GM12874 (cell line): ENCODE measurements around the gene TMEM139.

Experiments used
- TF ChIP-seq, protein P1 (sequence below): IDR thresholded peaks from 2 replicates; pipeline ENCODE4 v1.5.1; 2011; ENCODE audit warnings: low read depth, mild to moderate bottlenecking, control low read depth, low read length, moderate library complexity; ENCODE audit not compliant: insufficient read depth

Gene TMEM139

DNA sequence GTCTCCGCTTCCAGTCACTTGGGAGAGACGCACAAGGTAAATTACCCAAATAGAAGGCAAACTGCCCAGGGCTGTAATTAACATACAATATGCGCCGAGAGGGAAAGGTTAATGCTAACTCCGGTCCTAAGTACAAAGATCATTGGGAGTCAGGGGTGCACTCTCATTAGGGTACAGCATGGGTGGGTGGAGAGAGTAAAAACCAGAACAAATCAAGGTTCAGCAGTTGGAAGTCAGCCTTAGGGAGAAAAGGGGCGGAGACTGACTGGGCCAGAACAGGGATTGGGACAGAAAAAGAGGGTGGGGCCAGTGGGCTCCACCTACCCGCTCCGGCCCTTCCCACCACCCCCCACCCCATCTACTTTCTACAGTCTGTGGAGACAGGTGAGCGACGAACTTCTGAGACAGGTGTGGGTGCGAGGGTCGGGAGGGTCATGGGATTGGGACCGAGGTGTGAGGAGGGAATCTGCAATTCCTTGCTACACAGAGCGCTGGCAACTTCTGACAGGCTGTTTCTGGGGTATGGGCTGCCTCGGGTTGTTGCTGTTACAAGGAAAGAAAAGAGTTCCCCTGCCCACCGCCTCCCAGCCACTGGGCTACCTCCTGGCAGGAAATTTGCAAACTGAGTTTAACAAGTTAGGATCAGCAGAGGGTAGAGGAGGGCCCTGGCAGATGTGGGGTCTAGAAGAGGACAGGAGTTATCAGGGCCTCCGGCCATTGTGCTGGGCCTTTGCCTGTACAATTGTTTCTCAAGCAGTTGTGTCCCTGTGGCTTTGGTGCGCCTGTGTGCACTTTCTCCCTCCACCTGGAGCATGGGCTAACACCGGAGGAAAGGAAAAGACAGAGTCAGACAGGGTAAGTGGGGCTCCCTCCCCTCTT, at the start of gene TMEM139:
Gene TMEM139, plus strand, starts transcription at position 368 of the 879 bp plus-strand sequence. CDS start 1,000 bp downstream, outside the sequence.
- TF ChIP-seq, protein P1, sequence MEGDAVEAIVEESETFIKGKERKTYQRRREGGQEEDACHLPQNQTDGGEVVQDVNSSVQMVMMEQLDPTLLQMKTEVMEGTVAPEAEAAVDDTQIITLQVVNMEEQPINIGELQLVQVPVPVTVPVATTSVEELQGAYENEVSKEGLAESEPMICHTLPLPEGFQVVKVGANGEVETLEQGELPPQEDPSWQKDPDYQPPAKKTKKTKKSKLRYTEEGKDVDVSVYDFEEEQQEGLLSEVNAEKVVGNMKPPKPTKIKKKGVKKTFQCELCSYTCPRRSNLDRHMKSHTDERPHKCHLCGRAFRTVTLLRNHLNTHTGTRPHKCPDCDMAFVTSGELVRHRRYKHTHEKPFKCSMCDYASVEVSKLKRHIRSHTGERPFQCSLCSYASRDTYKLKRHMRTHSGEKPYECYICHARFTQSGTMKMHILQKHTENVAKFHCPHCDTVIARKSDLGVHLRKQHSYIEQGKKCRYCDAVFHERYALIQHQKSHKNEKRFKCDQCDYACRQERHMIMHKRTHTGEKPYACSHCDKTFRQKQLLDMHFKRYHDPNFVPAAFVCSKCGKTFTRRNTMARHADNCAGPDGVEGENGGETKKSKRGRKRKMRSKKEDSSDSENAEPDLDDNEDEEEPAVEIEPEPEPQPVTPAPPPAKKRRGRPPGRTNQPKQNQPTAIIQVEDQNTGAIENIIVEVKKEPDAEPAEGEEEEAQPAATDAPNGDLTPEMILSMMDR, result no peak

DNA sequence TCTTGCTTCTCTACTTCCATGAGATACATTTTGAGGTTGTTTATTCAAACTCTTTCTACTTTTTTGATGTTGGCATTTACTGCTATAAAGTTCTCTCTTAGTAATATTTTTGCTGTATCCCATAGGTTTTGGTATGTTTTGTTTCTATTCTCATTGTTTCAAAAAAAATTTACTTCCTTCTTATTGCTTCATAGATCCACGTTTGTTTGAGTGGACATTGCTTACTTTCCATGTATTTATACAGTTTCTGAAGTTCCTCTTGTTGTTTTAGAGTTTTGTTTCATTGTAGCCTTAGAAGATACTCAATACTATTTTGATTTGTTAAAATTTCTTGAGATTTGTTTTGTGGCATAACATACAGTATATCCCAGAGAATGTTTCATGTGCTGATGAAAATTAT, 49.2 kb upstream of the TMEM139 start:
- TF ChIP-seq, protein P1, result no peak

DNA sequence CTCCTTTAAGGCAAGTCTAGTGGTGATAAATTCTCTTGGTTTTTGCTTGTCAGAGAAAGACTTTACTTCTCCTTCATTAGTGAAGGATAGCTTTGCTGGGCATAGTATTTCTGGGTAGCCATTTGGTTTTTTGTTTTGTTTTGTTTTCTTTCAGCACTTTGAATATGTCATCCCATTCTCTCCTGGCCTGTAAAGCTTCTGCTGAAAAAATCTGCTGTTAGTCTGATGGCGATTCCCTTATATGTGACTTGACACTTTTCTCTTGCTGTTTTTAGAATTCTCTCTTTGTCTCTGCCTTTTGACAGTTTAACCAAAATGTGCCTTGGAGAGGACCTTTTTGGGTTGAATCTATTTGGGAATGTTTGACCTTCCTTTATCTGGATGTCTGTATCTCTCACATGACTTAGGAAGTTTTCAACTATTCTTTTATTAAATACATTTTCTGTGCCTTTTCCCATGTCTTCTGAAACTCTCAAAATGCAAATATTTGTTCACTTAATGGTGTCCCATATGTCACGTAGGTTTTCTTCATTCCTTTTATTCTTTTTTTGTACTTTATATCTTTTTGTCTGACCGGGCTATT, 48.3 kb upstream of the TMEM139 start:
- TF ChIP-seq, protein P1, result no peak

DNA sequence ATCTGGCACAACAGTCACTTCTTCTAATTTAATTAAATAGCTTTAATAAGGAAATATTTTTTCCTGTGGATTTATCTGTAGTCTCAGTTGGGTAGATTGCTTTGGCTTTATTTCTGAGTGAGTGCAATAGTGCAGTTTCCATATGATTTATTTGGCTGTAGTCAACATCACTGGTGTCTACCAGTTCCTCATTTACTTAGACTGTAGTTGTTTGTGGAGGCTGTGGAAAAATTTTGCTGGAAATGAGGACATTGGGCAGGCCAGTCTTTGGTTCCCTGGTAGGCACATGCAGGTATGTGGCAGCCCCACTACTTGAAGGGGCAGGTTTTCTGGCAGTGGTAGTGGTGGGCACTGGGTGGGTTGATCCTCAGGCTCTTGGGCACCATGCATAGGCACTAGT, 47.4 kb upstream of the TMEM139 start:
- TF ChIP-seq, protein P1, result no peak

DNA sequence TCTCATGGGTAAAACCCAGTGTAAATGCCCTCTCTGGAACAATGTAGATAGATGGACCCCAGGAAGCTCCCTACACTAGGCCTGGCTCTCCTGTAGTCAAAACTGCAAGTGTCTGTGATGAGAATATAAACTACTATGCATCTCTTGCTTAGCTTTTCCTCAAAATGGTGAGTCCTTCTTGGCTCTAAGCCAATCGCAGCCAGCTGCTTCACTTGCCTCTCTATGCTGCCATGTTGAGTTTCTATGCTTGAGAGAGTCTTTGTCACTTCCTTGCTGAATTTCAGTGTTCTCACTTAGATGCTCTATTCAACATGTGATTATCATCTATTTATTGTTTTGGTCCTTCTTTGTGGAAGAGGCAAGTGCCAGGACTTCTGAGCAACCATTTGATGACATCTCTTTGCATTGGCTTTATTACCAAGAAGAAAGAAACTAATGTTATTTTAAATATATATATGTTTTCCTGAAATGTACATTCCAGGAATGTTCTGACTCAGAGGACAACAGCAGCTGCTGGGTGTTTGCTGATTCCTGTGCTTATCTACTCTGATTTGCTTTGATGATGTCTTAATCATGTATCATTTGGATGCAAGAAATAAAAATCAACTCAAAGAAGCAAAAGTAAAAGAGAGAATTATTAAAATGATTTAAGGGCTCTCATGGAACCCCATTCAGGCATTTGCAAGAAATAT, 46.3 kb upstream of the TMEM139 start:
- TF ChIP-seq, protein P1, result no peak

DNA sequence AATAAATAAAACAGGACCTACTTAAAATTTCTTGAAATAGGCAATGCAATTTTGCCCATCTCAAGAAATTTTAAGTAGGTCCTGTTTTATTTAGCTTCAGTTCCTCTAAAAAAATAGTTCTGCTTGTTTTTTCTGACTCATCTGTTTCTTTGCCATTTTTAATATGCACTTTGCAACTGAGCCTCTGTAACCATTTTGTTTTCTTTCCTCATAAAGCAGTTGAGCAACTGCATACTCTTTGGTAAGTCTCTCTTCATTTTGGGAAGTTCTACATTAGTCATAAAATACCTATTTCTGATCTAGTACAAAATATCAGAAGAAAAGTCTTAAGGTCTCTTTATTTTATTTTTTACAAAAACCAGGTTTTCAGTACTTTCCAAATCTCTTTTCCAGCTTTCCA, 44.9 kb upstream of the TMEM139 start:
- TF ChIP-seq, protein P1, result no peak
